GM12801 (cell line): ENCODE data around the gene LIN7A.

Source experiments
- CTCF ChIP-seq: IDR thresholded peaks from one replicate; pipeline ENCODE4 v1.5.1; 2011; ENCODE audit warnings: control low read depth; ENCODE audit not compliant: insufficient read length; ENCODE audit errors: extremely low read depth

LIN7A gene

GRCh38 chr12:80860206-80860605 is 77.5 kb downstream of the LIN7A start:
- TF ChIP-seq CTCF = no peak

- TF ChIP-seq CTCF = no peak
These were observed 79.4 kb downstream of the LIN7A start for GRCh38 chr12:80858356-80858755.

GRCh38 chr12:80857311-80857710 is 80.4 kb downstream of the LIN7A start:
- TF ChIP-seq CTCF = no peak

GRCh38 chr12:80849337-80849736 is 88.4 kb downstream of the LIN7A start:
- no peak for TF ChIP-seq CTCF

- no peak for TF ChIP-seq CTCF
These were observed 88.9 kb downstream of the LIN7A start for GRCh38 chr12:80848858-80849257.

- TF ChIP-seq CTCF = no peak
These were observed 90.2 kb downstream of the LIN7A start for GRCh38 chr12:80847575-80847974.

- no peak for TF ChIP-seq CTCF
These were observed 90.8 kb downstream of the LIN7A start for GRCh38 chr12:80846952-80847351.

GRCh38 chr12:80845639-80846038 is 92.1 kb downstream of the LIN7A start:
- no peak for TF ChIP-seq CTCF
